ENCODE results near the gene ING1.

- TF ChIP-seq, protein P1, sequence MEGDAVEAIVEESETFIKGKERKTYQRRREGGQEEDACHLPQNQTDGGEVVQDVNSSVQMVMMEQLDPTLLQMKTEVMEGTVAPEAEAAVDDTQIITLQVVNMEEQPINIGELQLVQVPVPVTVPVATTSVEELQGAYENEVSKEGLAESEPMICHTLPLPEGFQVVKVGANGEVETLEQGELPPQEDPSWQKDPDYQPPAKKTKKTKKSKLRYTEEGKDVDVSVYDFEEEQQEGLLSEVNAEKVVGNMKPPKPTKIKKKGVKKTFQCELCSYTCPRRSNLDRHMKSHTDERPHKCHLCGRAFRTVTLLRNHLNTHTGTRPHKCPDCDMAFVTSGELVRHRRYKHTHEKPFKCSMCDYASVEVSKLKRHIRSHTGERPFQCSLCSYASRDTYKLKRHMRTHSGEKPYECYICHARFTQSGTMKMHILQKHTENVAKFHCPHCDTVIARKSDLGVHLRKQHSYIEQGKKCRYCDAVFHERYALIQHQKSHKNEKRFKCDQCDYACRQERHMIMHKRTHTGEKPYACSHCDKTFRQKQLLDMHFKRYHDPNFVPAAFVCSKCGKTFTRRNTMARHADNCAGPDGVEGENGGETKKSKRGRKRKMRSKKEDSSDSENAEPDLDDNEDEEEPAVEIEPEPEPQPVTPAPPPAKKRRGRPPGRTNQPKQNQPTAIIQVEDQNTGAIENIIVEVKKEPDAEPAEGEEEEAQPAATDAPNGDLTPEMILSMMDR (conservative IDR thresholded peaks at IDR 0.05; ENCODE audit: low read depth, low read length): no peak
- no peak for TF ChIP-seq EZH2 (IDR thresholded peaks at IDR 0.05; ENCODE audit: borderline replicate concordance, low read depth, low read length, poor library complexity, severe bottlenecking)
Observed at GRCh38 chr13:110769097-110769496, 55.6 kb downstream of the ING1 start.
